Astrocyte (in vitro differentiated cells and primary cell): ENCODE measurements around the gene C1orf116. TPM values are rescaled to one million over a fixed set of nuclear protein-coding genes. Genes with fewer than 3 reads are reported as not detected.
A peak's percentile ranks its signal among the peaks of the same experiment; 100 is the strongest.

Experiments
- DNase-seq: peaks from one replicate; pipeline ENCODE4 v3.0.0-alpha.2; 2010; ENCODE audit warnings: low read depth
- FAIRE-seq: peaks from 2 replicates; lab custom pipeline; 2011; peaks lifted over from hg19 to GRCh38; lab: Jason Lieb, UNC
- H2AFZ ChIP-seq: 2 replicates; pipeline ENCODE4 v1.6.0; 2012; ENCODE audit warnings: low read depth, low read length, inconsistent platforms
- H3K27ac ChIP-seq: 2 replicates; pipeline ENCODE4 v1.5.1; 2011; ENCODE audit warnings: low read depth, low read length, inconsistent platforms
- H3K27me3 ChIP-seq: 2 replicates; pipeline ENCODE4 v1.6.0; 2011; ENCODE audit warnings: low read length, inconsistent platforms; ENCODE audit not compliant: insufficient read depth
- H3K36me3 ChIP-seq: 2 replicates; pipeline ENCODE4 v1.5.1; 2011; ENCODE audit warnings: low read length, inconsistent platforms; ENCODE audit not compliant: insufficient read depth
- H3K4me1 ChIP-seq: 2 replicates; pipeline ENCODE4 v1.5.1; 2011; ENCODE audit warnings: low read length, inconsistent platforms; ENCODE audit not compliant: insufficient read depth
- H3K4me2 ChIP-seq: 2 replicates; pipeline ENCODE4 v1.6.0; 2012; ENCODE audit warnings: low read length, inconsistent platforms
- H3K4me3 ChIP-seq: 2 replicates; pipeline ENCODE4 v1.5.1; 2011; ENCODE audit warnings: low read depth, mild to moderate bottlenecking, low read length, inconsistent platforms; ENCODE audit not compliant: insufficient read depth
- H3K79me2 ChIP-seq: 2 replicates; pipeline ENCODE4 v1.6.0; 2012; ENCODE audit warnings: mild to moderate bottlenecking, low read length, inconsistent platforms; ENCODE audit not compliant: insufficient read depth
- H3K9ac ChIP-seq: 2 replicates; pipeline ENCODE4 v1.6.0; 2012; ENCODE audit warnings: mild to moderate bottlenecking, low read length, inconsistent platforms
- H3K9me3 ChIP-seq: 2 replicates; pipeline ENCODE4 v1.5.1; 2012; ENCODE audit warnings: low read depth, mild to moderate bottlenecking, low read length, inconsistent platforms; ENCODE audit not compliant: insufficient read depth
- H4K20me1 ChIP-seq: 2 replicates; pipeline ENCODE4 v1.6.0; 2012; ENCODE audit warnings: low read length, inconsistent platforms; ENCODE audit not compliant: insufficient read depth
- H3K27ac Mint-ChIP-seq: one replicate; pipeline ENCODE4 v1.8.0; 2021; ENCODE audit warnings: mild to moderate bottlenecking, mixed read lengths; ENCODE audit not compliant: unreplicated experiment
- H3K27me3 Mint-ChIP-seq: one replicate; pipeline ENCODE4 v1.8.0; 2021; ENCODE audit warnings: low read depth, mixed read lengths; ENCODE audit not compliant: unreplicated experiment
- H3K36me3 Mint-ChIP-seq: one replicate; pipeline ENCODE4 v1.8.0; 2021; ENCODE audit warnings: low read depth, mixed read lengths; ENCODE audit not compliant: unreplicated experiment
- H3K4me1 Mint-ChIP-seq: one replicate; pipeline ENCODE4 v1.8.0; 2021; ENCODE audit warnings: low read depth, mixed read lengths; ENCODE audit not compliant: unreplicated experiment
- H3K4me3 Mint-ChIP-seq: one replicate; pipeline ENCODE4 v1.8.0; 2021; ENCODE audit warnings: mild to moderate bottlenecking, moderate library complexity, mixed read lengths; ENCODE audit not compliant: unreplicated experiment
- H3K9me3 Mint-ChIP-seq: one replicate; pipeline ENCODE4 v1.8.0; 2021; ENCODE audit warnings: mild to moderate bottlenecking, mixed read lengths; ENCODE audit not compliant: unreplicated experiment
- EZH2 ChIP-seq: IDR thresholded peaks from 2 replicates; pipeline ENCODE4 v1.6.1; 2012; ENCODE audit warnings: mild to moderate bottlenecking, low read length, inconsistent platforms; ENCODE audit not compliant: insufficient read depth
- total RNA-seq: library from RNA; stranded (reverse); gene quantifications from 2 replicates; pipeline ENCODE4 v1.2.1, GENCODE V29; 2021
- TF ChIP-seq, protein P1 (sequence below): IDR thresholded peaks from 2 replicates; pipeline ENCODE4 v1.5.1; 2011; ENCODE audit warnings: low read depth, mild to moderate bottlenecking, inconsistent platforms, low read length, moderate library complexity; ENCODE audit not compliant: insufficient read depth

C1orf116 gene
- total RNA-seq, 1 donor from 2014 or later = 0.86 TPM

GRCh38 chr1:207040181-207040533 lies 7.6 kb upstream of the C1orf116 start:
- Histone ChIP-seq H3K27me3 (no peaks in the 10 kb centered on the region), H3K9me3 (no peaks in the 10 kb centered on the region), H3K4me3 (no peak overlapping the region), H3K9ac (no peak overlapping the region), H3K27ac (no peak overlapping the region), H3K4me2 (peak overlapping the region; percentile 36), H3K4me1 (peaks cover 2% of the 10 kb centered on the region), H2AFZ (no peak overlapping the region), H3K79me2 (peaks cover 5% of the 10 kb centered on the region), H3K36me3 (no peaks in the 10 kb centered on the region), H4K20me1 (no peaks in the 10 kb centered on the region)
- H3K9me3 Mint-ChIP-seq = no peaks in the 10 kb centered on the region
- FAIRE-seq = no peak
- H3K36me3 Mint-ChIP-seq = peaks cover 3% of the 10 kb centered on the region
- no peak overlapping the region for H3K27ac Mint-ChIP-seq
- peaks cover 12% of the 10 kb centered on the region for H3K4me1 Mint-ChIP-seq
- no peak overlapping the region for H3K4me3 Mint-ChIP-seq
- no peaks in the 10 kb centered on the region for H3K27me3 Mint-ChIP-seq
- TF ChIP-seq, protein P1, sequence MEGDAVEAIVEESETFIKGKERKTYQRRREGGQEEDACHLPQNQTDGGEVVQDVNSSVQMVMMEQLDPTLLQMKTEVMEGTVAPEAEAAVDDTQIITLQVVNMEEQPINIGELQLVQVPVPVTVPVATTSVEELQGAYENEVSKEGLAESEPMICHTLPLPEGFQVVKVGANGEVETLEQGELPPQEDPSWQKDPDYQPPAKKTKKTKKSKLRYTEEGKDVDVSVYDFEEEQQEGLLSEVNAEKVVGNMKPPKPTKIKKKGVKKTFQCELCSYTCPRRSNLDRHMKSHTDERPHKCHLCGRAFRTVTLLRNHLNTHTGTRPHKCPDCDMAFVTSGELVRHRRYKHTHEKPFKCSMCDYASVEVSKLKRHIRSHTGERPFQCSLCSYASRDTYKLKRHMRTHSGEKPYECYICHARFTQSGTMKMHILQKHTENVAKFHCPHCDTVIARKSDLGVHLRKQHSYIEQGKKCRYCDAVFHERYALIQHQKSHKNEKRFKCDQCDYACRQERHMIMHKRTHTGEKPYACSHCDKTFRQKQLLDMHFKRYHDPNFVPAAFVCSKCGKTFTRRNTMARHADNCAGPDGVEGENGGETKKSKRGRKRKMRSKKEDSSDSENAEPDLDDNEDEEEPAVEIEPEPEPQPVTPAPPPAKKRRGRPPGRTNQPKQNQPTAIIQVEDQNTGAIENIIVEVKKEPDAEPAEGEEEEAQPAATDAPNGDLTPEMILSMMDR = no peak
- no peak for TF ChIP-seq EZH2
- DNase-seq = peak; percentile 62

DNA sequence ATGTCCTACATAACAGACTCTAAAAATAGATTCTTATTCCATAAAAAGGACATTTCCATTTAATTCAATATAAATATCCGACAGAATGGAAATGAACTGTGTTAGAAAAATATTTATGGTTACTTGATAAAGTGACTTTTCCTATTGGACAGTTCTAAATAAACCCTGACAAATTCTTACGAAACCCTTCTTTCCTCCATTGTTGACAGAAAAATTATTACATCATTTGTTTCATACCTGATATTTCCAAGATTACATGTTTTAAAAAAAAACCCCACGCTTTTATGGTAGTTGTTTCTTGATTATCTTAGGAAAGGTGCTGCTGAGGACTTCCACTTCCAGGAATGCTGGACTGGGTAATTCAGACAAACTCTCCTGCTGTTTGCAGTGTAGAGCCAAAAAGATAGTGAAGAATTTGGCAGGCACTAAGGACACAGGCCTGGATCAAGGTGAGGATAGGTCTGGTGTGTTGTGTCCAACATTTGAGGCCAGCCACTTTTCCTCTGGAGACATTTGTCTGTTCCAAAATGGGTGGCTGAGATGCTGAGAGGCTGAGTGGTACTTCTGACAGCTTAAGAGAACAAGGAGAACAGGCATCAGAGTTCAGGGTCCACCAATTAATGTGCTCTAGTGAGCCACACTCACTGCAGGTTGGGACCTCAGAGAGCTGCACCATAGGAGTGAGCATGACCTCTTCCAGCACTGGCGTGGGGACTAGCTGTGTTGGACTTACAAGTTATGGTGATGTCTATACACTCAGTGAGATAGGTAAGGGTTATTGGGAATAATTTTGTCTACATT lies 7.0 kb upstream of the C1orf116 start:
- H3K9me3 Mint-ChIP-seq = no peaks in the 10 kb centered on the region
- no peak overlapping the region for H3K9ac ChIP-seq
- H3K4me3 ChIP-seq = no peak overlapping the region
- no peaks in the 10 kb centered on the region for H4K20me1 ChIP-seq
- H3K27me3 ChIP-seq = no peaks in the 10 kb centered on the region
- H3K4me3 Mint-ChIP-seq = no peak overlapping the region
- H3K36me3 ChIP-seq = no peaks in the 10 kb centered on the region
- H3K27ac ChIP-seq = no peak overlapping the region
- H3K4me1 Mint-ChIP-seq = peaks cover 16% of the 10 kb centered on the region
- peak overlapping the region; percentile 36 for H3K4me2 ChIP-seq
- TF ChIP-seq, protein P1 = no peak
- no peak for TF ChIP-seq EZH2
- peaks cover 6% of the 10 kb centered on the region for H3K4me1 ChIP-seq
- no peaks in the 10 kb centered on the region for H3K79me2 ChIP-seq
- H3K9me3 ChIP-seq = no peaks in the 10 kb centered on the region
- no peak overlapping the region for H3K27ac Mint-ChIP-seq
- no peaks in the 10 kb centered on the region for H3K36me3 Mint-ChIP-seq
- H2AFZ ChIP-seq = no peak overlapping the region
- no peaks in the 10 kb centered on the region for H3K27me3 Mint-ChIP-seq
- no peak for DNase-seq
- FAIRE-seq = no peak

DNA sequence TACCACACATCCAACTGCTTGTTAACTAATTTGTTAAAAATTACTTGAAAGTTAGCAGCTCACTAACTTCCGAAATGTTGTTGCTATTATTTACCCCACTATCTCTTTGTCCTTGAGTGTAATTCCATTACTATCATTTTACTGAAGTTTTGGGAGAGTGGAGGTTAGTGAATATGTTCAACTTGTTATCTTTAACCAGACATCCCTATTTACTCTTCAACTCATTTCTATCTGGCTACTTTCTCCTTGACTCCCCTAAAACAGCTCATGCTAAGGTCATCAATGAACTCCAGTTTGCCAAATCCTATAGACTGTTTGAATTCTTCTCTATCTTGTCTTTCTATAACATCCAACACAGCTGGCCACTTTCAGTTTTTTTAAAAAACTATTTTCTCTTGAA lies 4.3 kb upstream of the C1orf116 start:
- Histone ChIP-seq H3K27ac (no peak overlapping the region), H3K9ac (no peak overlapping the region), H2AFZ (no peak overlapping the region), H3K36me3 (no peaks in the 10 kb centered on the region), H3K4me2 (no peak overlapping the region), H4K20me1 (no peaks in the 10 kb centered on the region), H3K4me1 (peaks cover 6% of the 10 kb centered on the region), H3K27me3 (no peaks in the 10 kb centered on the region), H3K4me3 (no peak overlapping the region), H3K79me2 (no peaks in the 10 kb centered on the region), H3K9me3 (no peaks in the 10 kb centered on the region)
- Mint-ChIP-seq H3K9me3 (no peaks in the 10 kb centered on the region), H3K4me1 (peaks cover 16% of the 10 kb centered on the region), H3K36me3 (no peaks in the 10 kb centered on the region), H3K27me3 (no peaks in the 10 kb centered on the region), H3K27ac (no peak overlapping the region), H3K4me3 (no peak overlapping the region)
- TF ChIP-seq, protein P1 = no peak
- no peak for TF ChIP-seq EZH2
- no peak for FAIRE-seq
- DNase-seq = no peak
